Cardiac fibroblast (primary cell): ENCODE results near the gene SLC35F3.

Experiments used
- DNase-seq, 2 donors: peaks; one replicate each; pipeline versions ENCODE4 v3.0.0 to v3.0.0-alpha.2; 2010; ENCODE audit warnings: low read depth in 2 of 2
- H3K4me3 ChIP-seq, 2 donors: replicated peaks in 1 of 2; 1 replicate in 1 of 2; 2 replicates in 1 of 2; pipeline ENCODE4 v1.5.1; 2011; ENCODE audit warnings: low read depth in 2 of 2, low read length in 2 of 2, mild to moderate bottlenecking in 2 of 2, moderate library complexity in 1 of 2
- CTCF ChIP-seq: IDR thresholded peaks from one replicate; pipeline ENCODE4 v1.5.1; 2011; ENCODE audit warnings: low read depth, mild to moderate bottlenecking, low read length, inconsistent platforms

SLC35F3 gene

GRCh38 chr1:234069760-234070159 lies 165.3 kb downstream of the SLC35F3 start:
- TF ChIP-seq CTCF: no peak
- H3K4me3 ChIP-seq: no peak overlapping the region
- DNase-seq: no peak

- H3K4me3 ChIP-seq: no peak overlapping the region
- no peak for DNase-seq
Measured at GRCh38 chr1:234072793-234073192, 168.3 kb downstream of the SLC35F3 start.

DNA sequence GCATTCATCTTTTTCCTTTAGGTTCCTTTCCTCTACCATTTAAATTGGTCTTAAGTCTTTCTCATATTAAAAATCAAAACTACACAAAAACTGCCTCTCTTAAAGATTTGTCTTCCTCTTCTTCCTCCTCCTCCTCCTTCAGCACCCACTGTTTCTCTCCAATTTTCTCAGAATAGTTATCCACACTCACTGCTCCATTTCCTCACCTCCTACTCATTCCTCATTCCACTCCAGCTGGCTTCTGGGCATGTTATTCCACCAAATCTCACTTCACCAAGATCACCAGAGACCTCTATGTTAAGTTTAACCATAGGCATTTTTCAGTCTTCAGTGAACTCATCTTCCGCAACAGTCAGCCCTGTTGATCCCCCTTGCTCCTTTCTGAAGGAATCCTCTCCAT lies 173.7 kb downstream of the SLC35F3 start:
- no peak overlapping the region for H3K4me3 ChIP-seq
- no peak for TF ChIP-seq CTCF
- DNase-seq: no peak

More at GRCh38 chr1:234072793-234073192, 168.3 kb downstream of the SLC35F3 start:
- TF ChIP-seq CTCF: no peak

GRCh38 chr1:234079896-234080295 lies 175.4 kb downstream of the SLC35F3 start:
- TF ChIP-seq CTCF: no peak
- no peak for DNase-seq
- no peak overlapping the region for H3K4me3 ChIP-seq

DNA sequence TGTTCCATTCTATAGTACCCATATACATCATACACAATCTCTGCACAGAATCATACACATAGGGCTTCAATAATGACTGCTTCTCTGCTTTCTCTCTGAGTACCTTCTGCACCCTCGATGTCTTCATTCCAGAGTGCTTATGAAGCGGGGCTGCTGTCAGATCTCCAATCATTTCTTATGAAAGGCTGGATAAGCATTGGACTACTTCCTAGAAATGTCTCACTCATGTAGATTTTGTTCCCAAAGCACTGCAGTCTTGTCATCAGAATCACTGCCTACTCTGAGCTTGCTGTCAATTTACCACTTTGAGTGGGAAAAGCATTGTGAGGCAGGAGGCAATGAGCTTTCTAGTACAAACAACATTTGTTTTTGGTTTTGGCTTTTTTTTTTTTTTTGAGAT lies 179.0 kb downstream of the SLC35F3 start:
- no peak for TF ChIP-seq CTCF
- DNase-seq: no peak
- H3K4me3 ChIP-seq: no peak overlapping the region

DNA sequence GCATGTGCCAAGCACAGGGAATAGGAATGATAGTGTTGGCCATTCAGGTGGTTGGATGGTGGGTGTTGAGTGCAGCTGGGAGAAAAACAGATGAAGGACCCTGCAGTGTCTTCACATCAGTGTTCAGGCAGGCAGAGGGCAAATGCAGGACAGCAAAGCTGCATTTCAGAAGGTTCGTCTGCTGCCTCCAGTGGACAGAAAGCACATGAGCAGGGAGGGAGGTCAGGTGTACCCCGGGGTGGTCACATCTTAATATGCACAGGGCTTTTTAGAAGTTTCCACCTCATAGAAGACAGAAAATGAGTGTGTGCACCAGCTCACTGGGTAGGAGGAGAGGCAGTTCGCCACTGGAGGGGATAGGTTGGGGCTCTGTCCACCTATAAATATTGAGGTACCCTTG lies 184.9 kb downstream of the SLC35F3 start:
- no peak overlapping the region for H3K4me3 ChIP-seq
- no peak for DNase-seq
- no peak for TF ChIP-seq CTCF

DNA sequence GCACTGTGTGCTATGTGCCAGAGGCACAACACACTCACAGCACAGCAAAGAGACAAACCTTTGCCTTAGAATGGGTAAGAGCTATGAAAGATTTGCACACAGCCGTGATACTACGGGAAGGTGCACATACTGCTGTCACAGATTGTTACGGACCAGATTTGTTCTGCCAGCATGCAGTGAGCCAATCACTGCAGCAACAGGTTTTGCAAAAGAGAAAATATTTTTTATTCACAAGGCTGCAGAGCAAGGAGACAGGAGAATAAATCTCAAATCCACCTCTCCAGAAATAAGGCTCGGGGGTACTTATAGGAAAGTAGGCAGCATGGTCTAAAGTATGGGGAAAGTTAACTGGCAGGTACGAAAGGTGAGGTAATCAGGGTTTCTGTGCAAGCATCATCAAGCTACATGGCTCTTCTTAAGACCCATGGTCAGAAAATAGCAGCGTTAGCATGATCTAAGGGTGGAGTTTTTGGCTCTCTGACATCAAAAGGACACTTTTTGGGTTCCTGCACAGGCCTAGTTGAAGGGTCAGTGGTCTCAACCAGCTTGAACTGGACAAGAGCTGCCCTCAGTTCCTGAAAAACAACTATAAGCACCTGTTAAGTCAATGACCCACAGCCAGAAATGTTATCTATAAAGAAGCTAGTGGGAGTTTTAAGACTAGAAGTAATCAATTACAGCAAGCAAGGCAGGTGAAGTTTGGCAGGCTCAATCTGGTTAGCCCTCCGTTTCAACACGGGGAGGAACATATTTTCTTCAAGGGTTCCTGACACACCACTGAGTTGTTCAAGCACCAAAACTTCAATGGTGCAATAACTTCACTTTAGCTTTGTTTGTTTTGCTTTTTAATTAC lies 186.0 kb downstream of the SLC35F3 start:
- no peak for DNase-seq
- H3K4me3 ChIP-seq: no peak overlapping the region
- TF ChIP-seq CTCF: no peak
